A673 (cell line): ENCODE results near the gene TMEFF2.

ENCODE experiments used
- EZH2 ChIP-seq: fragments of 200-600 bp; sonication (generic); IDR thresholded peaks from 2 replicates; pipeline ENCODE4 v1.6.1; 2017; ENCODE audit warnings: borderline replicate concordance, low read depth, mild to moderate bottlenecking, mixed read lengths, antibody characterized with exemption, low read length; ENCODE audit not compliant: poor library complexity, severe bottlenecking
- TF ChIP-seq, protein P1 (sequence below): fragments of 300-800, 200-600 bp; sonication (generic); conservative IDR thresholded peaks from 2 replicates; pipeline ENCODE4 v1.5.1; 2017; ENCODE audit warnings: low read depth, mild to moderate bottlenecking, antibody characterized with exemption, low read length, moderate library complexity, mixed read lengths

DNA sequence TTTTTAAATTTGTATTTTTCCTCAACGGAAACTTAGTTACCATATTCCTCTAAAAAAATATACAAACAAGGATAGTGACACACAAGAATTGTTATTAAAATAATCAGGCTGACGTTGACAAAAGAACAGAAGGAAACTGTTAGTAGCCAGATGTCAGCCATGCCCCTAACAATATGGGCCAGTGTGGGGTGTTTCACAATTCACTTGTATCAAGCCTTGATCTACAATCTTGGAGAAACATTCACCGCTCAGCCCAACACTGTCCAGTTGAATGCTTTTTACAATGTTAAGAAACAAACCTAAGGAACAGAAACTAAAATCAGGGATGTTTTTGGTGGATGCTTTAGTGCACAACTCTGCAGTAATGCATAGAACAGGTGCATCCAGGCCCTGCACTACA, 44.6 kb downstream of the TMEFF2 start:
- TF ChIP-seq, protein P1, sequence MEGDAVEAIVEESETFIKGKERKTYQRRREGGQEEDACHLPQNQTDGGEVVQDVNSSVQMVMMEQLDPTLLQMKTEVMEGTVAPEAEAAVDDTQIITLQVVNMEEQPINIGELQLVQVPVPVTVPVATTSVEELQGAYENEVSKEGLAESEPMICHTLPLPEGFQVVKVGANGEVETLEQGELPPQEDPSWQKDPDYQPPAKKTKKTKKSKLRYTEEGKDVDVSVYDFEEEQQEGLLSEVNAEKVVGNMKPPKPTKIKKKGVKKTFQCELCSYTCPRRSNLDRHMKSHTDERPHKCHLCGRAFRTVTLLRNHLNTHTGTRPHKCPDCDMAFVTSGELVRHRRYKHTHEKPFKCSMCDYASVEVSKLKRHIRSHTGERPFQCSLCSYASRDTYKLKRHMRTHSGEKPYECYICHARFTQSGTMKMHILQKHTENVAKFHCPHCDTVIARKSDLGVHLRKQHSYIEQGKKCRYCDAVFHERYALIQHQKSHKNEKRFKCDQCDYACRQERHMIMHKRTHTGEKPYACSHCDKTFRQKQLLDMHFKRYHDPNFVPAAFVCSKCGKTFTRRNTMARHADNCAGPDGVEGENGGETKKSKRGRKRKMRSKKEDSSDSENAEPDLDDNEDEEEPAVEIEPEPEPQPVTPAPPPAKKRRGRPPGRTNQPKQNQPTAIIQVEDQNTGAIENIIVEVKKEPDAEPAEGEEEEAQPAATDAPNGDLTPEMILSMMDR, result no peak
- TF ChIP-seq EZH2, result no peak
